OCI-LY3 (cell line): ENCODE results near the gene TWSG1.

Experiments
- EZH2phosphoT487 ChIP-seq: fragments of 200-600 bp; shearing (Covaris generic); IDR thresholded peaks from 2 replicates; pipeline ENCODE4 v1.6.1; 2018; ENCODE audit warnings: antibody characterized with exemption, mixed run types, low read depth
- TF ChIP-seq, protein P1 (sequence below): fragments of 200-600, 300-600 bp; sonication (generic); IDR thresholded peaks from 2 replicates; pipeline ENCODE4 v1.5.1; 2014; ENCODE audit warnings: antibody characterized with exemption, low read length, low read depth

DNA sequence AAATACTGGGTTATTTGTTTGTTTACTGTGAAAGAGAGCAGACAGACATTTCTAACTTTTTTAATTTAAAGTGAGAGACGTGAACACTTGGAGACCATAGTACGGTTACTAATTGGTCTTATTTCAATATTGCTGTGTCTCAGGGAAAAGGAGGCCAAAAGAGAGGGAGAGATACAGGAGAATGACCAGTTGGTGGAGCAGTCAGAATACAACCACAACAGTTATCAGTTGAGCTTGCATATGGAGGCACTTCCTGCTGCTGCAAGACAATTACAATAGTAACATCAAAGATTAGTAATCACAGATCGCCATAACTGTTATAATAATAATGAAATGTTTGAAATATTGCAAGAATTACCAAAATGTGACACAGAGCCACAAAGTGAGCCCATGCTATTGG is 58.2 kb downstream of the TWSG1 start:
- TF ChIP-seq, protein P1, sequence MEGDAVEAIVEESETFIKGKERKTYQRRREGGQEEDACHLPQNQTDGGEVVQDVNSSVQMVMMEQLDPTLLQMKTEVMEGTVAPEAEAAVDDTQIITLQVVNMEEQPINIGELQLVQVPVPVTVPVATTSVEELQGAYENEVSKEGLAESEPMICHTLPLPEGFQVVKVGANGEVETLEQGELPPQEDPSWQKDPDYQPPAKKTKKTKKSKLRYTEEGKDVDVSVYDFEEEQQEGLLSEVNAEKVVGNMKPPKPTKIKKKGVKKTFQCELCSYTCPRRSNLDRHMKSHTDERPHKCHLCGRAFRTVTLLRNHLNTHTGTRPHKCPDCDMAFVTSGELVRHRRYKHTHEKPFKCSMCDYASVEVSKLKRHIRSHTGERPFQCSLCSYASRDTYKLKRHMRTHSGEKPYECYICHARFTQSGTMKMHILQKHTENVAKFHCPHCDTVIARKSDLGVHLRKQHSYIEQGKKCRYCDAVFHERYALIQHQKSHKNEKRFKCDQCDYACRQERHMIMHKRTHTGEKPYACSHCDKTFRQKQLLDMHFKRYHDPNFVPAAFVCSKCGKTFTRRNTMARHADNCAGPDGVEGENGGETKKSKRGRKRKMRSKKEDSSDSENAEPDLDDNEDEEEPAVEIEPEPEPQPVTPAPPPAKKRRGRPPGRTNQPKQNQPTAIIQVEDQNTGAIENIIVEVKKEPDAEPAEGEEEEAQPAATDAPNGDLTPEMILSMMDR: no peak
- TF ChIP-seq EZH2phosphoT487: no peak
